Colonic mucosa (tissue), 4 donors: ENCODE data around the gene OR5AS1. TPM values are rescaled to one million over a fixed set of nuclear protein-coding genes. Genes with fewer than 3 reads are reported as not detected.
"Not testable (repeated sequence)": the region's sequence is repeated elsewhere in the genome, so short reads cannot be mapped to it uniquely, and the experiment has no call there.

Experiments used
- DNase-seq: peaks from one replicate; pipeline ENCODE4 v3.0.0-alpha.2; 2020
- H3K27ac ChIP-seq: fragments of 200-600 bp; one replicate; pipeline ENCODE4 v1.8.0; 2021
- H3K27me3 ChIP-seq: fragments of 200-600 bp; one replicate; pipeline ENCODE4 v1.8.0; 2021
- H3K36me3 ChIP-seq: fragments of 200-600 bp; one replicate; pipeline ENCODE4 v1.8.0; 2021
- H3K4me1 ChIP-seq: fragments of 200-600 bp; one replicate; pipeline ENCODE4 v1.8.0; 2021; ENCODE audit warnings: mild to moderate bottlenecking
- H3K4me3 ChIP-seq: fragments of 200-600 bp; one replicate; pipeline ENCODE4 v1.8.0; 2021
- H3K9ac ChIP-seq, 2 donors: one replicate each; pipeline ENCODE4 v1.7.0; 2013; ENCODE audit warnings: control low read depth in 2 of 2, low read depth in 2 of 2, low read length in 2 of 2
- H3K9me3 ChIP-seq: fragments of 200-600 bp; one replicate; pipeline ENCODE4 v1.8.0; 2021
- intact Hi-C: fragments of 100-400 bp; cut with DNase I; formaldehyde crosslinking; loops from one replicate; pipeline ENCODE4 v1.14.1; 2022
- total RNA-seq, 2 donors: library from RNA; stranded (reverse); fragmentation: NEBNext Ultra II Directional in 1 of 2; extraction: Animal tissue kit (Norgen Biotek cat#: 25700) in 1 of 2; gene quantifications; one replicate each; pipeline ENCODE4 v1.2.1, GENCODE V29; 2021
- TF ChIP-seq, protein P1 (sequence below): fragments of 200-600 bp; IDR thresholded peaks from one replicate; pipeline ENCODE4 v1.8.0; 2022; ENCODE audit warnings: antibody characterized with exemption, mild to moderate bottlenecking
- donor health status: healthy.
- donor health status: DM: no; HTN: no; CAD: no.
- donor health status: DM: no; HTN: no; CAD: no.

OR5AS1 gene
- total RNA-seq, 2 donors from 2014 or later, result not detected

DNA sequence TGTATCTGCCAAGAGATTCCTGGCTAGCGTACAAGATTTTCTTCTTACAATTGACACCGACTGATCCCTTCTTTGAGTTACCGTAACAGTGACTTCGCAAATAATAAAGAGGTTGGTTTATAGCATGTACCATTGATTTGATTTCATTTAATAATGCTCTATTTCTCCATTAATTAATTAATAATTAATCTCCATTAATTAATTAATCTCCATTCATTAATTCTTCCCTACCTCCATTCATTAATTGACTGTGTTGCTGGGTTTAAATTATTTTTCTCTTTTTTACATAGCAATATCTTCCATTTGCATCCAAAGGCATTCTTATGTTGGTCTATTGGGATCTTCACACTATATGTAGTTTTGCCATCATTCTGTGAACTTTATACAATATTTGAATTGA, 21.0 kb downstream of the OR5AS1 start:
- DNase-seq, result no peak
- TF ChIP-seq, protein P1, sequence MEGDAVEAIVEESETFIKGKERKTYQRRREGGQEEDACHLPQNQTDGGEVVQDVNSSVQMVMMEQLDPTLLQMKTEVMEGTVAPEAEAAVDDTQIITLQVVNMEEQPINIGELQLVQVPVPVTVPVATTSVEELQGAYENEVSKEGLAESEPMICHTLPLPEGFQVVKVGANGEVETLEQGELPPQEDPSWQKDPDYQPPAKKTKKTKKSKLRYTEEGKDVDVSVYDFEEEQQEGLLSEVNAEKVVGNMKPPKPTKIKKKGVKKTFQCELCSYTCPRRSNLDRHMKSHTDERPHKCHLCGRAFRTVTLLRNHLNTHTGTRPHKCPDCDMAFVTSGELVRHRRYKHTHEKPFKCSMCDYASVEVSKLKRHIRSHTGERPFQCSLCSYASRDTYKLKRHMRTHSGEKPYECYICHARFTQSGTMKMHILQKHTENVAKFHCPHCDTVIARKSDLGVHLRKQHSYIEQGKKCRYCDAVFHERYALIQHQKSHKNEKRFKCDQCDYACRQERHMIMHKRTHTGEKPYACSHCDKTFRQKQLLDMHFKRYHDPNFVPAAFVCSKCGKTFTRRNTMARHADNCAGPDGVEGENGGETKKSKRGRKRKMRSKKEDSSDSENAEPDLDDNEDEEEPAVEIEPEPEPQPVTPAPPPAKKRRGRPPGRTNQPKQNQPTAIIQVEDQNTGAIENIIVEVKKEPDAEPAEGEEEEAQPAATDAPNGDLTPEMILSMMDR, result no peak
- intact Hi-C loops, result no loop called here
- Histone ChIP-seq H3K27ac (no peak overlapping the region), H3K9me3 (no peaks in the 10 kb centered on the region), H3K4me1 (no peaks in the 10 kb centered on the region), H3K4me3 (no peak overlapping the region), H3K36me3 (no peaks in the 10 kb centered on the region), H3K9ac (no peak overlapping the region), H3K27me3 (no peaks in the 10 kb centered on the region)

DNA sequence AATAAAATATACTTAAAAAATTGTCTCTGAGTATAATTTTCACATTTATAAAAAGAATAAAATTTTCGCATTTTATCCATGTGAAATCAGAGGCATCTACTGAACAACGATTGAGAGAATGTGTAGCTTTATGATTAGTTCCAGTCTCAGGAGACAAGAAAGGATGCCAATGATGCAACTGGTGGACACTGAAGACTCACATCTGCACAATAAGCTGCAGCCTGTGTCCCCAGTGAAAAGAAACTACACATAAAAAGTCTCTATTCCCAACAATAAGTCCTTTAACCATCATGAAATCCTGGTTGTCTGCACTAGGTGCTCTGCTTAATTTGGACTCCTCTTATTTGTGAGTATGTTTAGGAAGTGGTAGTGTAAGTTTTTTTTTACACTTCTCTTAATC, 22.0 kb downstream of the OR5AS1 start:
- no peak overlapping the region for H3K4me3 ChIP-seq
- no peaks in the 10 kb centered on the region for H3K9me3 ChIP-seq
- DNase-seq, result no peak
- no peaks in the 10 kb centered on the region for H3K4me1 ChIP-seq
- H3K36me3 ChIP-seq, result no peaks in the 10 kb centered on the region
- intact Hi-C loops, result no loop called here
- H3K9ac ChIP-seq, result no peak overlapping the region
- H3K27ac ChIP-seq, result no peak overlapping the region
- no peaks in the 10 kb centered on the region for H3K27me3 ChIP-seq
- TF ChIP-seq, protein P1, result no peak

DNA sequence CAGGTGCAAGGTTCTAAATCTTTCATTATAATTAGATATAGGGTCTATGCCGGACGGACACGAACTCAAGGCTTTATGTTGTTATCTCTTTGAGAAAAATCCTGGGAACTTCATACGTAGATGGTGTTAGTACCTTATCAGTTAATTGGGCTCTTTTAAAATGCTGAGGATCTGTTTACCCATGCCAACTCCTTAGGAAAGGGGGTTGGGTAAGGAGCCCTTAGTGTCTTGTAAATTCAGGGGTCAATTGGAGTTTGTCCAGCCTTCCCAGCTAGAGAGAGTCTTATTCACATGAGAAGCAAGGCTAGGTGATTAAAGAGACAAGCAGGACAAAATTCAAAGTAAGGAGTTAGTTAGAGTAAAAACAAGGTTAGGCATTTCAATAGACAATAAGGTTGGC, 28.9 kb downstream of the OR5AS1 start:
- H3K27ac ChIP-seq, DNase-seq, H3K4me3 ChIP-seq, H3K27me3 ChIP-seq, H3K36me3 ChIP-seq, H3K9ac ChIP-seq, H3K4me1 ChIP-seq, H3K9me3 ChIP-seq, intact Hi-C loops: not testable (repeated sequence)

DNA sequence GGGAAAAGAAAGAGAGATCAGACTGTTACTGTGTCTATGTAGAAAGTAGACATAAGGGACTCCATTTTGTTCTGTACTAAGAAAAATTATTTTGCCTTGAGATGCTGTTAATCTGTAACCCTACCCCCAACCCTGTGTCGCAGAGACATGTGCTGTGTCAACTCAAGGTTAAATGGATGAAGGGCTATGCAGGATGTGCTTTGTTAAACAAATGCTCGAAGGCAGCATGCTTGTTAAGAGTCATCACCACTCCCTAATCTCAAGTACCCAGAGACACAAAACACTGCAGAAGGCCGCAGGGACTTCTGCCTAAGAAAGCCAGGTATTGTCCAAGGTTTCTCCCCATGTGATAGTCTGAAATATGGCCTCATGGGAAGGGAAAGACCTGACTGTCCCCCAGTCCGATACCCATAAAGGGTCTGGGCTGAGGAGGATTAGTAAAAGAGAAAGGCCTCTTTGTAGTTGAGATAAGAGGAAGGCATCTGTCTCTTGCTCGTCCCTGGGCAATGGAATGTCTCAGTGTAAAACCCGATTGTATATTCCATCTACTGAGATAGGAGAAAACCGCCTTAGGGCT, 30.3 kb downstream of the OR5AS1 start:
- intact Hi-C loops, H3K9me3 ChIP-seq, H3K9ac ChIP-seq, H3K4me3 ChIP-seq, H3K4me1 ChIP-seq, H3K36me3 ChIP-seq, H3K27ac ChIP-seq, DNase-seq, H3K27me3 ChIP-seq: not testable (repeated sequence)

DNA sequence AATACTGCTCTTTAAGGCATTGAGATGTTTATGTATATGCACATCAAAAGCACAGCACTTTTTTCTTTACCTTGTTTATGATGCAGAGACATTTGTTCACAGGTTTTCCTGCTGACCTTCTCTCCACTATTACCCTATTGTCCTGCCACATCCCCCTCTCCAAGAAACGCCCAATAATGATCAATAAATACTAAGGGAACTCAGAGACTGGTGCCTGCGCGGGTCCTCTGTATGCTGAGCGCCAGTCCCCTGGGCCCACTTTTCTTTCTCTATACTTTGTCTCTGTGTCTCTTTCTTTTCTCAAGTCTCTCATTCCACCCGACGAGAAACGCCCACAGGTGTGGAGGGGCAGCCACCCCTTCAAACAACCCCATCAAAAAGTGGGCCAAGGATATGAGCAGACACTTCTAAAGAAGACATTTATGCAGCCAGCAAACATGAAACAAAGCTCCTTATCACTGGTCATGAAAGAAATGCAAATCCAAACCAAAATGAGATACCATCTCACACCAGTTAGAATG, 30.9 kb downstream of the OR5AS1 start:
- H3K4me1 ChIP-seq, DNase-seq, intact Hi-C loops: not testable (repeated sequence)

DNA sequence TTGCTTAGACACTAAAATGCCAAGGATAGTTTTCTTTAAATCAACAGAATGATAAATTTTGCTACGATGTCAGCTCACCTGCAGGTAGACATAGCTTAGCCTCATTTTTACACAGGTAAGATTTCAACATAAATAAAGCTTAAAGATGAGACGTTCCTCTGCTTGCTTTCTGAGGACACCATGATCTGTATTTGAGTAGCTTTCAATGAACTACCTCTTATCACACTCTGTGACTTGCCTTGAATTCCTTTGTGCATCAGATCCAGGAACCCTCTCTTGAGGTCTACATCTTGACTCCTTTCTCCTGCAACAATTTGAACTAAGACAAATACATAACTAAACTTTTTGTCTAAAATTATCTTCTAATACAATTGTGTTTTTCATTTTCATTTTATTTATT, 39.5 kb downstream of the OR5AS1 start:
- intact Hi-C loops, result no loop called here
- Histone ChIP-seq H3K27me3 (no peaks in the 10 kb centered on the region), H3K9ac (no peak overlapping the region), H3K4me1 (no peaks in the 10 kb centered on the region), H3K9me3 (no peaks in the 10 kb centered on the region), H3K4me3 (no peak overlapping the region), H3K36me3 (no peaks in the 10 kb centered on the region), H3K27ac (no peak overlapping the region)
- TF ChIP-seq, protein P1, result no peak
- DNase-seq, result no peak

More for the DNA sequence above, 30.9 kb downstream of the OR5AS1 start:
- not testable (repeated sequence) for H3K9me3 ChIP-seq, H3K27ac ChIP-seq, H3K27me3 ChIP-seq, H3K36me3 ChIP-seq, H3K4me3 ChIP-seq, H3K9ac ChIP-seq

Other genes with a start within 250 kb of the OR5AS1 start
- not detected for gene OR5D14, start 232.1 kb upstream of the OR5AS1 start, total RNA-seq
- gene OR5L1, start 216.3 kb upstream of the OR5AS1 start, total RNA-seq, result not detected
- not detected for gene OR5D18, start 208.0 kb upstream of the OR5AS1 start, total RNA-seq
- gene OR5L2, start 200.4 kb upstream of the OR5AS1 start, total RNA-seq, result not detected
- not detected for gene OR5D16, start 188.9 kb upstream of the OR5AS1 start, total RNA-seq
- gene TRIM51, start 144.4 kb upstream of the OR5AS1 start, total RNA-seq, result not detected
- not detected for gene OR5W2, start 113.1 kb upstream of the OR5AS1 start, total RNA-seq
- not detected for gene OR5I1, start 91.3 kb upstream of the OR5AS1 start, total RNA-seq
- not detected for gene OR10AG1, start 57.7 kb upstream of the OR5AS1 start, total RNA-seq
- not detected for gene OR5F1, start 33.0 kb upstream of the OR5AS1 start, total RNA-seq
- gene OR8I2, start 65.7 kb downstream of the OR5AS1 start, total RNA-seq, result not detected
- not detected for gene OR8H2, start 76.0 kb downstream of the OR5AS1 start, total RNA-seq
- gene OR8H3, start 94.7 kb downstream of the OR5AS1 start, total RNA-seq, result not detected
- not detected for gene OR8J3, start 112.5 kb downstream of the OR5AS1 start, total RNA-seq
- gene OR8K5, start 132.7 kb downstream of the OR5AS1 start, total RNA-seq, result not detected
- not detected for gene OR5J2, start 149.0 kb downstream of the OR5AS1 start, total RNA-seq
- gene OR5T2, start 206.6 kb downstream of the OR5AS1 start, total RNA-seq, result not detected
- not detected for gene OR5T3, start 224.6 kb downstream of the OR5AS1 start, total RNA-seq
- gene OR5T1, start 246.5 kb downstream of the OR5AS1 start, total RNA-seq, result not detected